HEK293 (cell line): ENCODE data around the gene MAEA.

Experiments used
- ZNF366 ChIP-seq: fragments of 450-650 bp; formaldehyde crosslinking; conservative IDR thresholded peaks from 2 replicates; pipeline ENCODE4 v1.5.1; 2016; ENCODE audit warnings: missing biosample characterization, missing genetic modification characterization
- ZNF423 ChIP-seq: fragments of 450-650 bp; formaldehyde crosslinking; IDR thresholded peaks from 2 replicates; pipeline ENCODE4 v1.5.1; 2016; ENCODE audit warnings: missing biosample characterization, missing genetic modification characterization
- ZNF707 ChIP-seq: fragments of 450-650 bp; formaldehyde crosslinking; IDR thresholded peaks from 2 replicates; pipeline ENCODE4 v1.5.1; 2016; ENCODE audit warnings: missing biosample characterization, missing genetic modification characterization
- ZNF785 ChIP-seq: fragments of 450-650 bp; formaldehyde crosslinking; IDR thresholded peaks from 2 replicates; pipeline ENCODE4 v1.5.1; 2016; ENCODE audit warnings: missing biosample characterization, missing genetic modification characterization
- TF ChIP-seq, protein P1 (sequence below): fragments of 450-650 bp; formaldehyde crosslinking; IDR thresholded peaks from 2 replicates; pipeline ENCODE4 v1.5.1; 2016; ENCODE audit warnings: missing biosample characterization, missing genetic modification characterization
- TF ChIP-seq, protein P2 (sequence below): fragments of 450-650 bp; formaldehyde crosslinking; IDR thresholded peaks from 2 replicates; pipeline ENCODE4 v1.5.1; 2016; ENCODE audit warnings: missing biosample characterization, missing genetic modification characterization
- TF ChIP-seq, protein P3 (sequence below): fragments of 450-650 bp; IDR thresholded peaks from 2 replicates; pipeline ENCODE4 v1.5.1; 2018; ENCODE audit warnings: missing biosample characterization, mild to moderate bottlenecking, missing genetic modification characterization

DNA sequence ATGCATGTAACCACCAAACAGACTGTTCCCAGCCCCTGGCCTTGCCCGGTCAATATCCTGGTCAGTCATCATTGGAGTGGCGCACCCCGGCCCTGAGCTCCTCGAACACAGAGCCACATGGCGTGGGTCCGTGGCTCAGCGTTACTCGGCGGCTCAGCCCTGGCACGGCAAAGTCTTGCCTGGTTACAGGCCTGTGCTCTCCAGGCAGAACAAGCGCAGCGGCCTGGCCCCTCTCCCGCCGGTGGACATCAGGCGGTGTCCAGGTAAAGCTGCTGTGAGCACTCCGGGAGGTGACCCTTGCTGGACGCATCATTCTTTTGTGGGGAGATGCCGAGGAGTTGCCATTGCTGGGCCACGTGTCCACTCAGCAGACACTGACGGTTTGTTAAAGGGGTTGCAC is 51.2 kb downstream of the MAEA start:
- TF ChIP-seq ZNF423 (no peak), ZNF785 (no peak), ZNF707 (tag by site-specific recombination) (no peak), ZNF366 (tag by site-specific recombination) (no peak)
- TF ChIP-seq, protein P1, sequence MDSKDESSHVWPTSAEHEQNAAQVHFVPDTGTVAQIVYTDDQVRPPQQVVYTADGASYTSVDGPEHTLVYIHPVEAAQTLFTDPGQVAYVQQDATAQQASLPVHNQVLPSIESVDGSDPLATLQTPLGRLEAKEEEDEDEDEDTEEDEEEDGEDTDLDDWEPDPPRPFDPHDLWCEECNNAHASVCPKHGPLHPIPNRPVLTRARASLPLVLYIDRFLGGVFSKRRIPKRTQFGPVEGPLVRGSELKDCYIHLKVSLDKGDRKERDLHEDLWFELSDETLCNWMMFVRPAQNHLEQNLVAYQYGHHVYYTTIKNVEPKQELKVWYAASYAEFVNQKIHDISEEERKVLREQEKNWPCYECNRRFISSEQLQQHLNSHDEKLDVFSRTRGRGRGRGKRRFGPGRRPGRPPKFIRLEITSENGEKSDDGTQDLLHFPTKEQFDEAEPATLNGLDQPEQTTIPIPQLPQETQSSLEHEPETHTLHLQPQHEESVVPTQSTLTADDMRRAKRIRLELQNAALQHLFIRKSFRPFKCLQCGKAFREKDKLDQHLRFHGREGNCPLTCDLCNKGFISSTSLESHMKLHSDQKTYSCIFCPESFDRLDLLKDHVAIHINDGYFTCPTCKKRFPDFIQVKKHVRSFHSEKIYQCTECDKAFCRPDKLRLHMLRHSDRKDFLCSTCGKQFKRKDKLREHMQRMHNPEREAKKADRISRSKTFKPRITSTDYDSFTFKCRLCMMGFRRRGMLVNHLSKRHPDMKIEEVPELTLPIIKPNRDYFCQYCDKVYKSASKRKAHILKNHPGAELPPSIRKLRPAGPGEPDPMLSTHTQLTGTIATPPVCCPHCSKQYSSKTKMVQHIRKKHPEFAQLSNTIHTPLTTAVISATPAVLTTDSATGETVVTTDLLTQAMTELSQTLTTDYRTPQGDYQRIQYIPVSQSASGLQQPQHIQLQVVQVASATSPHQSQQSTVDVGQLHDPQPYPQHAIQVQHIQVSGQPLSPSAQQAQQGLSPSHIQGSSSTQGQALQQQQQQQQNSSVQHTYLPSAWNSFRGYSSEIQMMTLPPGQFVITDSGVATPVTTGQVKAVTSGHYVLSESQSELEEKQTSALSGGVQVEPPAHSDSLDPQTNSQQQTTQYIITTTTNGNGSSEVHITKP (tag by site-specific recombination) = no peak
- TF ChIP-seq, protein P2, sequence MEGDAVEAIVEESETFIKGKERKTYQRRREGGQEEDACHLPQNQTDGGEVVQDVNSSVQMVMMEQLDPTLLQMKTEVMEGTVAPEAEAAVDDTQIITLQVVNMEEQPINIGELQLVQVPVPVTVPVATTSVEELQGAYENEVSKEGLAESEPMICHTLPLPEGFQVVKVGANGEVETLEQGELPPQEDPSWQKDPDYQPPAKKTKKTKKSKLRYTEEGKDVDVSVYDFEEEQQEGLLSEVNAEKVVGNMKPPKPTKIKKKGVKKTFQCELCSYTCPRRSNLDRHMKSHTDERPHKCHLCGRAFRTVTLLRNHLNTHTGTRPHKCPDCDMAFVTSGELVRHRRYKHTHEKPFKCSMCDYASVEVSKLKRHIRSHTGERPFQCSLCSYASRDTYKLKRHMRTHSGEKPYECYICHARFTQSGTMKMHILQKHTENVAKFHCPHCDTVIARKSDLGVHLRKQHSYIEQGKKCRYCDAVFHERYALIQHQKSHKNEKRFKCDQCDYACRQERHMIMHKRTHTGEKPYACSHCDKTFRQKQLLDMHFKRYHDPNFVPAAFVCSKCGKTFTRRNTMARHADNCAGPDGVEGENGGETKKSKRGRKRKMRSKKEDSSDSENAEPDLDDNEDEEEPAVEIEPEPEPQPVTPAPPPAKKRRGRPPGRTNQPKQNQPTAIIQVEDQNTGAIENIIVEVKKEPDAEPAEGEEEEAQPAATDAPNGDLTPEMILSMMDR = no peak
- TF ChIP-seq, protein P3, sequence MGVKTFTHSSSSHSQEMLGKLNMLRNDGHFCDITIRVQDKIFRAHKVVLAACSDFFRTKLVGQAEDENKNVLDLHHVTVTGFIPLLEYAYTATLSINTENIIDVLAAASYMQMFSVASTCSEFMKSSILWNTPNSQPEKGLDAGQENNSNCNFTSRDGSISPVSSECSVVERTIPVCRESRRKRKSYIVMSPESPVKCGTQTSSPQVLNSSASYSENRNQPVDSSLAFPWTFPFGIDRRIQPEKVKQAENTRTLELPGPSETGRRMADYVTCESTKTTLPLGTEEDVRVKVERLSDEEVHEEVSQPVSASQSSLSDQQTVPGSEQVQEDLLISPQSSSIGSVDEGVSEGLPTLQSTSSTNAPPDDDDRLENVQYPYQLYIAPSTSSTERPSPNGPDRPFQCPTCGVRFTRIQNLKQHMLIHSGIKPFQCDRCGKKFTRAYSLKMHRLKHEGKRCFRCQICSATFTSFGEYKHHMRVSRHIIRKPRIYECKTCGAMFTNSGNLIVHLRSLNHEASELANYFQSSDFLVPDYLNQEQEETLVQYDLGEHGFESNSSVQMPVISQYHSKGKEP (tag by site-specific recombination) = no peak
